H9 (cell line): ENCODE data around the gene JAKMIP1. TPM values are rescaled to one million over a fixed set of nuclear protein-coding genes. Genes with fewer than 3 reads are reported as not detected.

Experiments
- DNase-seq: peaks from one replicate; pipeline ENCODE4 v3.0.0-alpha.2; 2017
- H2AFZ ChIP-seq: one replicate; pipeline ENCODE4 v1.6.1; 2013; ENCODE audit warnings: mild to moderate bottlenecking, low read length, control low read depth, moderate library complexity
- H2AK5ac ChIP-seq: 2 replicates; pipeline ENCODE4 v1.6.1; 2013; ENCODE audit warnings: low read length, control low read depth, mixed read lengths; ENCODE audit not compliant: insufficient read length
- H2BK120ac ChIP-seq: one replicate; pipeline ENCODE4 v1.6.1; 2013; ENCODE audit warnings: low read depth, mild to moderate bottlenecking, low read length, control low read depth, inconsistent platforms; ENCODE audit not compliant: poor library complexity, severe bottlenecking
- H2BK12ac ChIP-seq: 2 replicates; pipeline ENCODE4 v1.6.1; 2013; ENCODE audit warnings: low read length, control low read depth, mixed read lengths, low read depth; ENCODE audit not compliant: insufficient read length
- H2BK15ac ChIP-seq: 2 replicates; pipeline ENCODE4 v1.6.1; 2013; ENCODE audit warnings: low read depth, low read length, control low read depth
- H2BK20ac ChIP-seq: one replicate; pipeline ENCODE4 v1.6.1; 2013; ENCODE audit warnings: low read depth, mild to moderate bottlenecking, low read length, control low read depth, inconsistent platforms; ENCODE audit not compliant: poor library complexity, severe bottlenecking
- H2BK5ac ChIP-seq: 2 replicates; pipeline ENCODE4 v1.6.1; 2013; ENCODE audit warnings: low read length, control low read depth, mixed read lengths; ENCODE audit not compliant: insufficient read length
- H3K14ac ChIP-seq: 2 replicates; pipeline ENCODE4 v1.6.1; 2013; ENCODE audit warnings: low read length, control low read depth; ENCODE audit not compliant: insufficient read depth
- H3K18ac ChIP-seq: 2 replicates; pipeline ENCODE4 v1.6.1; 2013; ENCODE audit warnings: low read depth, mild to moderate bottlenecking, mixed read lengths, low read length, control low read depth; ENCODE audit not compliant: insufficient read length
- H3K23ac ChIP-seq: 2 replicates; pipeline ENCODE4 v1.6.1; 2013; ENCODE audit warnings: low read length, control low read depth, mixed read lengths, low read depth; ENCODE audit not compliant: insufficient read length
- H3K23me2 ChIP-seq: 2 replicates; pipeline ENCODE4 v1.6.1; 2013; ENCODE audit warnings: low read depth, mild to moderate bottlenecking, mixed read lengths, low read length, control low read depth; ENCODE audit not compliant: insufficient read length, poor library complexity, severe bottlenecking
- H3K27ac ChIP-seq: 2 replicates; pipeline ENCODE4 v1.5.1; 2013; ENCODE audit warnings: low read length, control low read depth, mixed read lengths, low read depth; ENCODE audit not compliant: insufficient read length
- H3K27me3 ChIP-seq: 2 replicates; pipeline ENCODE4 v1.6.1; 2013; ENCODE audit warnings: low read length, control low read depth, inconsistent platforms; ENCODE audit not compliant: insufficient read depth
- H3K4ac ChIP-seq: 2 replicates; pipeline ENCODE4 v1.6.1; 2013; ENCODE audit warnings: low read depth, mild to moderate bottlenecking, control low read depth, inconsistent platforms, low read length, moderate library complexity
- H3K4me1 ChIP-seq: 2 replicates; pipeline ENCODE4 v1.6.1; 2013; ENCODE audit warnings: low read length, control low read depth, inconsistent platforms; ENCODE audit not compliant: insufficient read depth
- H3K4me2 ChIP-seq: 2 replicates; pipeline ENCODE4 v1.6.1; 2013; ENCODE audit warnings: low read length, control low read depth, mixed read lengths; ENCODE audit not compliant: insufficient read length, insufficient read depth
- H3K56ac ChIP-seq: 2 replicates; pipeline ENCODE4 v1.6.1; 2013; ENCODE audit warnings: low read depth, mild to moderate bottlenecking, mixed read lengths, low read length, control low read depth; ENCODE audit not compliant: insufficient read length
- H3K79me1 ChIP-seq: 2 replicates; pipeline ENCODE4 v1.6.1; 2013; ENCODE audit warnings: low read depth, mild to moderate bottlenecking, moderate library complexity, low read length, control low read depth, inconsistent platforms; ENCODE audit not compliant: insufficient read depth, poor library complexity, severe bottlenecking
- H3K79me2 ChIP-seq: 2 replicates; pipeline ENCODE4 v1.6.1; 2013; ENCODE audit warnings: low read length, control low read depth, inconsistent platforms; ENCODE audit not compliant: insufficient read depth
- H3K9ac ChIP-seq: 2 replicates; pipeline ENCODE4 v1.6.1; 2013; ENCODE audit warnings: low read length, control low read depth, mixed read lengths; ENCODE audit not compliant: insufficient read length; ENCODE audit errors: extremely low read depth
- H3K9me3 ChIP-seq: one replicate; pipeline ENCODE4 v1.6.1; 2013; ENCODE audit warnings: low read depth, low read length, inconsistent platforms; ENCODE audit not compliant: control insufficient read depth
- H3T11ph ChIP-seq: one replicate; pipeline ENCODE4 v1.6.1; 2013; ENCODE audit warnings: mild to moderate bottlenecking, low read length, control low read depth, inconsistent platforms
- H4K20me1 ChIP-seq: one replicate; pipeline ENCODE4 v1.6.1; 2013; ENCODE audit not compliant: control insufficient read depth, insufficient read length, insufficient read depth
- H4K5ac ChIP-seq: 2 replicates; pipeline ENCODE4 v1.6.1; 2013; ENCODE audit warnings: low read depth, mild to moderate bottlenecking, mixed read lengths, low read length, control low read depth; ENCODE audit not compliant: insufficient read length
- H4K8ac ChIP-seq: replicated peaks from 2 replicates; pipeline ENCODE4 v1.6.1; 2013; ENCODE audit warnings: low read length, control low read depth, mixed read lengths, low read depth; ENCODE audit not compliant: insufficient read length
- H4K91ac ChIP-seq: 2 replicates; pipeline ENCODE4 v1.6.1; 2013; ENCODE audit warnings: low read depth, mild to moderate bottlenecking, moderate library complexity, mixed read lengths, low read length, control low read depth; ENCODE audit not compliant: insufficient read length
- H3K27ac Mint-ChIP-seq, 3 experiments: 2 replicates in 2 of 3; 3 replicates in 1 of 3; pipeline ENCODE4 v1.8.0; 2020 to 2021; ENCODE audit warnings: mixed read lengths in 3 of 3, mild to moderate bottlenecking in 1 of 3, moderate library complexity in 1 of 3
- H3K27me3 Mint-ChIP-seq: 2 replicates; pipeline ENCODE4 v1.8.0; 2021; ENCODE audit warnings: low read depth, mild to moderate bottlenecking, moderate library complexity, mixed read lengths
- H3K36me3 Mint-ChIP-seq, 3 experiments: 2 replicates in 2 of 3; 3 replicates in 1 of 3; pipeline ENCODE4 v1.8.0; 2020 to 2021; ENCODE audit warnings: low read depth in 3 of 3, mixed read lengths in 3 of 3; ENCODE audit not compliant: insufficient read depth in 1 of 3
- H3K4me1 Mint-ChIP-seq, 2 experiments: 2 replicates each; pipeline ENCODE4 v1.8.0; 2020; ENCODE audit warnings: mixed read lengths in 2 of 2
- H3K4me3 Mint-ChIP-seq, 2 experiments: 2 replicates in 1 of 2; 3 replicates in 1 of 2; pipeline ENCODE4 v1.8.0; 2020 to 2021; ENCODE audit warnings: mild to moderate bottlenecking in 2 of 2, mixed read lengths in 2 of 2, moderate library complexity in 1 of 2
- H3K9me3 Mint-ChIP-seq, 2 experiments: 2 replicates in 1 of 2; 3 replicates in 1 of 2; pipeline ENCODE4 v1.8.0; 2020; ENCODE audit warnings: mild to moderate bottlenecking in 2 of 2, mixed read lengths in 2 of 2, moderate library complexity in 1 of 2
- CTCF ChIP-seq: fragments of 200-600 bp; sonication (generic); conservative IDR thresholded peaks from 3 replicates; pipeline ENCODE4 v1.8.0; 2021; ENCODE audit warnings: antibody characterized with exemption, mild to moderate bottlenecking
- WGBS: extraction: QIAGEN DNeasy Blood & Tissue Kit; methylation state at CpG from one replicate; pipeline ENCODE4 v1.1.7; 2013; ENCODE audit warnings: missing lambda C conversion rate, low lambda C conversion rate, mixed read lengths; ENCODE audit not compliant: insufficient read length; ENCODE audit errors: extremely low coverage; 5-methylcytosine and 5-hydroxymethylcytosine counted together
- total RNA-seq: library from RNA; stranded (reverse); gene quantifications from 2 replicates; pipeline ENCODE4 v1.2.1, GENCODE V29; 2021

Gene JAKMIP1
- total RNA-seq, 1 experiment from 2014 or later = 1.5 TPM

GRCh38 chr4:6114601-6115000 lies 85.7 kb downstream of the JAKMIP1 start:
- Histone ChIP-seq H3K9ac (no peak overlapping the region), H3K27ac (no peak overlapping the region), H3K79me1 (no peaks in the 10 kb centered on the region), H4K5ac (no peak overlapping the region), H4K8ac (no peak overlapping the region), H2BK20ac (no peak overlapping the region), H3K9me3 (no peaks in the 10 kb centered on the region), H4K91ac (no peak overlapping the region), H3K4me1 (peaks cover 13% of the 10 kb centered on the region), H2AFZ (no peak overlapping the region), H3K27me3 (no peaks in the 10 kb centered on the region), H3K18ac (no peak overlapping the region), H2AK5ac (no peak overlapping the region), H3K23ac (no peak overlapping the region), H3K56ac (no peak overlapping the region), H3K14ac (no peak overlapping the region), H3K79me2 (no peaks in the 10 kb centered on the region), H3T11ph (no peak overlapping the region), H4K20me1 (no peaks in the 10 kb centered on the region), H2BK120ac (no peak overlapping the region), H3K23me2 (no peaks in the 10 kb centered on the region), H3K4me2 (no peak overlapping the region), H2BK5ac (no peak overlapping the region), H3K4ac (no peak overlapping the region), H2BK12ac (no peak overlapping the region), H2BK15ac (no peak overlapping the region)
- peaks cover 42% of the 10 kb centered on the region for H3K27me3 Mint-ChIP-seq
- no peaks in the 10 kb centered on the region for H3K36me3 Mint-ChIP-seq
- no peak for DNase-seq
- no peaks in the 10 kb centered on the region for H3K9me3 Mint-ChIP-seq
- peaks cover 38 to 54% of the 10 kb centered on the region in 2 experiments for H3K4me1 Mint-ChIP-seq
- no CpG with 5 or more reads among the region's 7 CpGs for WGBS
- no peak overlapping the region for H3K4me3 Mint-ChIP-seq
- no peak overlapping the region for H3K27ac Mint-ChIP-seq
- TF ChIP-seq CTCF = no peak
